Measurements from ENCODE around the gene OR5B12.

GRCh38 chr11:58465690-58466089 lies 23.7 kb upstream of the OR5B12 start:
- TF ChIP-seq CTCF (conservative IDR thresholded peaks at IDR 0.05) = no peak
- no peak for TF ChIP-seq ZFX (IDR thresholded peaks at IDR 0.05)
